ENCODE data around the gene ITGAX. TPM values are rescaled to one million over a fixed set of nuclear protein-coding genes. Genes with fewer than 3 reads are reported as not detected.

Gene ITGAX
- total RNA-seq, 4 donors from 2014 or later, result 1.8 to 9.3 (median 4.3) TPM

GRCh38 chr16:31365131-31365865 lies 10.3 kb downstream of the ITGAX start:
- H3K9me3 ChIP-seq, result no peaks in the 10 kb centered on the region
- no peak overlapping the region for H3K4me3 ChIP-seq
- no peaks in the 10 kb centered on the region for H3K36me3 ChIP-seq
- WGBS, 2 donors, result 89 to 94% methylated on average over 7 of the region's 7 CpGs
- no peak for DNase-seq (ENCODE audit: low spot score in 2 of 2)
- no peaks in the 10 kb centered on the region for H3K27me3 ChIP-seq
- TF ChIP-seq, protein P1, sequence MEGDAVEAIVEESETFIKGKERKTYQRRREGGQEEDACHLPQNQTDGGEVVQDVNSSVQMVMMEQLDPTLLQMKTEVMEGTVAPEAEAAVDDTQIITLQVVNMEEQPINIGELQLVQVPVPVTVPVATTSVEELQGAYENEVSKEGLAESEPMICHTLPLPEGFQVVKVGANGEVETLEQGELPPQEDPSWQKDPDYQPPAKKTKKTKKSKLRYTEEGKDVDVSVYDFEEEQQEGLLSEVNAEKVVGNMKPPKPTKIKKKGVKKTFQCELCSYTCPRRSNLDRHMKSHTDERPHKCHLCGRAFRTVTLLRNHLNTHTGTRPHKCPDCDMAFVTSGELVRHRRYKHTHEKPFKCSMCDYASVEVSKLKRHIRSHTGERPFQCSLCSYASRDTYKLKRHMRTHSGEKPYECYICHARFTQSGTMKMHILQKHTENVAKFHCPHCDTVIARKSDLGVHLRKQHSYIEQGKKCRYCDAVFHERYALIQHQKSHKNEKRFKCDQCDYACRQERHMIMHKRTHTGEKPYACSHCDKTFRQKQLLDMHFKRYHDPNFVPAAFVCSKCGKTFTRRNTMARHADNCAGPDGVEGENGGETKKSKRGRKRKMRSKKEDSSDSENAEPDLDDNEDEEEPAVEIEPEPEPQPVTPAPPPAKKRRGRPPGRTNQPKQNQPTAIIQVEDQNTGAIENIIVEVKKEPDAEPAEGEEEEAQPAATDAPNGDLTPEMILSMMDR (IDR thresholded peaks at IDR 0.05), result no peak
- no peak for TF ChIP-seq EP300 (IDR thresholded peaks at IDR 0.05)
- H3K27ac ChIP-seq, result no peak overlapping the region
- no peaks in the 10 kb centered on the region for H3K4me1 ChIP-seq

GRCh38 chr16:31367853-31368252 lies 12.9 kb downstream of the ITGAX start:
- H3K36me3 ChIP-seq, result no peaks in the 10 kb centered on the region
- no peak overlapping the region for H3K27ac ChIP-seq
- H3K9me3 ChIP-seq, result peaks cover 0 to 5% (median 0%) of the 10 kb centered on the region in 4 donors
- H3K4me1 ChIP-seq, result no peaks in the 10 kb centered on the region
- H3K27me3 ChIP-seq, result no peaks in the 10 kb centered on the region
- peak in 1 of 2 donors; percentile 70 for TF ChIP-seq EP300 (IDR thresholded peaks at IDR 0.05)
- TF ChIP-seq, protein P1 (IDR thresholded peaks at IDR 0.05), result no peak
- 75 to 77% methylated on average over 3 of the region's 3 CpGs for WGBS, 2 donors
- no peak overlapping the region for H3K4me3 ChIP-seq
- DNase-seq (ENCODE audit: low spot score in 2 of 2), result no peak

- H3K4me3 ChIP-seq, result no peak overlapping the region
- H3K27me3 ChIP-seq, result no peaks in the 10 kb centered on the region
- DNase-seq (ENCODE audit: low spot score in 2 of 2), result no peak
- WGBS, 2 donors, result 92 to 96% methylated on average over 8 to 10 of the region's 12 CpGs
- no peak overlapping the region for H3K27ac ChIP-seq
- TF ChIP-seq, protein P1 (IDR thresholded peaks at IDR 0.05), result no peak
- no peaks in the 10 kb centered on the region for H3K4me1 ChIP-seq
- peaks cover 0 to 20% (median 0%) of the 10 kb centered on the region in 4 donors for H3K9me3 ChIP-seq
- H3K36me3 ChIP-seq, result no peaks in the 10 kb centered on the region
Observed at GRCh38 chr16:31371008-31371407, 16.0 kb downstream of the ITGAX start.

DNA sequence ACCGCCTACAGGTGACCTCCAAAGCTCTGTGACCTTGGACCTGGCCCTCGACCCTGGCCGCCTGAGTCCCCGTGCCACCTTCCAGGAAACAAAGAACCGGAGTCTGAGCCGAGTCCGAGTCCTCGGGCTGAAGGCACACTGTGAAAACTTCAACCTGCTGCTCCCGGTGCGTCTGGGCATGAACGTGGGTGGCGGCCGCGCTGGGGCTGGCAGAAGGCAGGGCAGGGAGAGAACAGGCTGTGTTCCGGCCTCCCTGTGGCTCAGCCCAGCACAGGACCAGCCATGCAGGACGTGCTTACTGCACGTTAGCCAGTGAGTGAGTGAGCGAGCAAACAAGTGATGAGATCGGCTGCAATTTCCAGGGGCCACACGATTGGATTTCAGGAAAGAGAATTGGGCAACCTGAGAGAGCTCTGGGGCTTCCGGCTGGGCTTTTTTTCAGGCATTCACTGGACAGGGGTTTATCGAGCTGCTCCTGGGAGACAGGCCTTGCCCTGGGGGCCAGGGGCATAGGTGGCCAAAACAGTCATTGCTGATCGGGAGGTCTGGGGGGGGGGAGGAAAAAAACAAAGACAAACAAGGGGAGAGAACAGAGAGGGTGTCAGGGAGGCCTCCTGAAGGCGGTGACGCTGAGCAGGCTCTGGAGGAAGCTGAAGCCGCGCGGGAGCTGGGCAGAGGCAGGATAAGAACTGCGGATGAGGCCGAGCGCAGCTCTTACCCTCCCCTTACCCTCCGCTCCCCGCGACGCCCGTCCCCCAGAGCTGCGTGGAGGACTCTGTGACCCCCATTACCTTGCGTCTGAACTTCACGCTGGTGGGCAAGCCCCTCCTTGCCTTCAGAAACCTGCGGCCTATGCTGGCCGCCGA lies 16.9 kb downstream of the ITGAX start:
- H3K9me3 ChIP-seq, result peaks cover 0 to 20% (median 0%) of the 10 kb centered on the region in 4 donors
- no peak overlapping the region for H3K27ac ChIP-seq
- no peak for DNase-seq (ENCODE audit: low spot score in 2 of 2)
- H3K4me1 ChIP-seq, result no peaks in the 10 kb centered on the region
- no peaks in the 10 kb centered on the region for H3K27me3 ChIP-seq
- no peak overlapping the region for H3K4me3 ChIP-seq
- no peak for TF ChIP-seq EP300 (IDR thresholded peaks at IDR 0.05)
- TF ChIP-seq, protein P1 (IDR thresholded peaks at IDR 0.05), result no peak
- TF ChIP-seq POLR2A (IDR thresholded peaks at IDR 0.05), result no peak
- H3K36me3 ChIP-seq, result no peaks in the 10 kb centered on the region
- WGBS, 2 donors, result 79 to 82% methylated on average over 42 of the region's 42 CpGs

- TF ChIP-seq, protein P1 (IDR thresholded peaks at IDR 0.05), result no peak
- TF ChIP-seq POLR2A (IDR thresholded peaks at IDR 0.05), result no peak
- TF ChIP-seq EP300 (IDR thresholded peaks at IDR 0.05), result no peak
- Histone ChIP-seq H3K27ac (no peak overlapping the region), H3K36me3 (no peaks in the 10 kb centered on the region), H3K27me3 (no peaks in the 10 kb centered on the region), H3K4me1 (no peaks in the 10 kb centered on the region), H3K9me3 (peaks cover 0 to 20% (median 0%) of the 10 kb centered on the region in 4 donors), H3K4me3 (no peak overlapping the region)
- DNase-seq (ENCODE audit: low spot score in 2 of 2), result no peak
- 80% methylated on average over 14 of the region's 14 CpGs for WGBS, 2 donors
Observed at GRCh38 chr16:31373235-31373634, 18.3 kb downstream of the ITGAX start.

All from tibial nerve (tissue), 4 donors.